GM10248 (cell line): ENCODE data around the gene KAZN.

Experiments
- CTCF ChIA-PET: fragments of 300-600 bp; sonication (Branson Sonifier 250); formaldehyde crosslinking; extraction: SDS; loops from one replicate; lab custom pipeline; 2021; ENCODE audit warnings: antibody characterized with exemption; lab: Yijun Ruan, JAX
- POLR2A ChIA-PET: fragments of 350-650 bp; sonication (Branson Sonifier 250); formaldehyde crosslinking; extraction: SDS; loops from one replicate; lab custom pipeline; 2020; ENCODE audit warnings: antibody characterized with exemption; lab: Yijun Ruan, JAX
- DNase-seq: peaks from one replicate; pipeline ENCODE4 v3.0.0; 2012; ENCODE audit errors: extremely low spot score
- CTCF ChIP-seq: IDR thresholded peaks from 2 replicates; pipeline ENCODE4 v1.5.1; 2012; ENCODE audit warnings: mild to moderate bottlenecking, low read depth; ENCODE audit errors: extremely low read depth, missing control alignments, control extremely low read depth

KAZN gene

GRCh38 chr1:15148004-15148403, 549.5 kb downstream of the KAZN start:
- TF ChIP-seq CTCF, result no peak
- ChIA-PET POLR2A (no interaction called here), CTCF (interaction anchor here (1.8 kb wide), 1 partner anchor 19 kb away, joined by 5 read pairs; no protein-coding TSS in a partner anchor)
- DNase-seq, result no peak

- POLR2A ChIA-PET, result no interaction called here
- CTCF ChIA-PET, result interaction anchor here (1.8 kb wide), 1 partner anchor 20 kb away, joined by 5 read pairs; no protein-coding TSS in a partner anchor
- DNase-seq, result no peak
- no peak for TF ChIP-seq CTCF
These were observed 550.0 kb downstream of the KAZN start for GRCh38 chr1:15148475-15148874.

- POLR2A ChIA-PET, result no interaction called here
- no peak for DNase-seq
- TF ChIP-seq CTCF, result no peak
- CTCF ChIA-PET, result interaction anchor here (1.8 kb wide), 1 partner anchor 20 kb away, joined by 5 read pairs; no protein-coding TSS in a partner anchor
These were observed 550.5 kb downstream of the KAZN start for GRCh38 chr1:15148941-15149340.

GRCh38 chr1:15150376-15150775, 551.9 kb downstream of the KAZN start:
- POLR2A ChIA-PET, result no interaction called here
- CTCF ChIA-PET, result interaction anchor here (0.9 kb wide), 1 partner anchor 22 kb away, joined by 5 read pairs; no protein-coding TSS in a partner anchor
- TF ChIP-seq CTCF, result no peak
- no peak for DNase-seq

- ChIA-PET CTCF (interaction anchor here (0.9 to 1.9 kb wide), 2 partner anchors 23 to 121 kb away, joined by 5 read pairs; no protein-coding TSS in a partner anchor), POLR2A (no interaction called here)
- DNase-seq, result no peak
- no peak for TF ChIP-seq CTCF
These were observed 552.9 kb downstream of the KAZN start for GRCh38 chr1:15151377-15151806.

- no peak for TF ChIP-seq CTCF
- ChIA-PET CTCF (interaction anchor here (0.9 to 1.9 kb wide), 2 partner anchors 9 to 120 kb away, joined by 4 to 5 read pairs; no protein-coding TSS in a partner anchor), POLR2A (no interaction called here)
- DNase-seq, result no peak
These were observed 553.4 kb downstream of the KAZN start for GRCh38 chr1:15151871-15152270.
